ENCODE data around the gene SIVA1. TPM values are rescaled to one million over a fixed set of nuclear protein-coding genes. Genes with fewer than 3 reads are reported as not detected.

The SIVA1 gene
- total RNA-seq, 4 donors from 2014 or later, result 64.6 to 144 (median 115) TPM

DNA sequence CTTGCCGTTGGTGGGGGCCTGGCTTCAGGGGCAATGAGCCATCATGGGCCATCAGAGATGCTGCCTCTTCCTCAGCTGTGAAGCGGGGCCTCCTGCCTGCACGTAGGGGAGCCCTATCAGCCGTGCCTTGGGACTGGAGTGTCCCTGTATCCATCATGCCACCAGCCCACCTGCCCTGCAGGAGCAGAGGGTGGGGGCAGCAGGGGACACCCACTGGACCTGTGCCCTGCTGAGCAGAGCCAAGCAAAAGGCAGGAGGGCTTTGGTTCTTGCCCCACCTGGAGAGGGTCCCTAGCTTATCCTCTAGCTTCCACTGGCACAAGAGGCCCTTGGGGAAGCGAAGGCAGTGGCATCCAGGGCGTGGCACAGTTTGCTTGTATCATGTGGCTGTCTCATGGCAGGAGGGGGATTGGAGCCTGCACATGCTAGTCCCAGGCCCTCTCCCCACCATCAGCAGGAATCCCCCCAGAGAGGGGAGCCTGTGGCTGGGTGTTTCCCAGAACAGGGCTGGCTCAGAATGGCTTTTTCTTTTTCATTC, 18.8 kb upstream of the SIVA1 start:
- DNase-seq, result no peak
- H3K27ac ChIP-seq, result no peak overlapping the region
- TF ChIP-seq, protein P1, sequence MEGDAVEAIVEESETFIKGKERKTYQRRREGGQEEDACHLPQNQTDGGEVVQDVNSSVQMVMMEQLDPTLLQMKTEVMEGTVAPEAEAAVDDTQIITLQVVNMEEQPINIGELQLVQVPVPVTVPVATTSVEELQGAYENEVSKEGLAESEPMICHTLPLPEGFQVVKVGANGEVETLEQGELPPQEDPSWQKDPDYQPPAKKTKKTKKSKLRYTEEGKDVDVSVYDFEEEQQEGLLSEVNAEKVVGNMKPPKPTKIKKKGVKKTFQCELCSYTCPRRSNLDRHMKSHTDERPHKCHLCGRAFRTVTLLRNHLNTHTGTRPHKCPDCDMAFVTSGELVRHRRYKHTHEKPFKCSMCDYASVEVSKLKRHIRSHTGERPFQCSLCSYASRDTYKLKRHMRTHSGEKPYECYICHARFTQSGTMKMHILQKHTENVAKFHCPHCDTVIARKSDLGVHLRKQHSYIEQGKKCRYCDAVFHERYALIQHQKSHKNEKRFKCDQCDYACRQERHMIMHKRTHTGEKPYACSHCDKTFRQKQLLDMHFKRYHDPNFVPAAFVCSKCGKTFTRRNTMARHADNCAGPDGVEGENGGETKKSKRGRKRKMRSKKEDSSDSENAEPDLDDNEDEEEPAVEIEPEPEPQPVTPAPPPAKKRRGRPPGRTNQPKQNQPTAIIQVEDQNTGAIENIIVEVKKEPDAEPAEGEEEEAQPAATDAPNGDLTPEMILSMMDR (IDR thresholded peaks at IDR 0.05), result no peak
- no peak for TF ChIP-seq POLR2A (IDR thresholded peaks at IDR 0.05)

DNA sequence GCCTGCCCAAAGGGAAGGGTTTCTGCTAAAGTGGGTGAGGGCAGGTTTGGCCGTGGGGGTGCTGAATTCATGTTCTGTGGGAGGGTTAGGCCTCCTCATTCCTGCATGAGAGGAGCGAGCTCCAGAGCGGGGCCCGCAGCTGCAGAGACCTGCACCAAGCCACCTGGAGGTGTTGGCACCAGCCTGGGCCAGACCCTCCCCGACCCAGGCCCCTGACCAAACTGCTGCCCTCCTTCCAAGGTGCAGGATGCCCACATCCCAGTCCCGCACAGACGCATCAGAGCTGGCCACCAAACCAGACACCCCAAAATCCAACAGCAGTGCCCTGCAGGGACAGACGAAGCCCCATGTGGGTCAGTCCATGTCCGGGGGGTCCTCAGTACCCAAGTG, 18.4 kb upstream of the SIVA1 start:
- H3K27ac ChIP-seq, result no peak overlapping the region
- H3K9me3 ChIP-seq, result no peaks in the 10 kb centered on the region

More for the DNA sequence above, 18.8 kb upstream of the SIVA1 start:
- H3K27me3 ChIP-seq, result no peaks in the 10 kb centered on the region
- H3K36me3 ChIP-seq, result no peaks in the 10 kb centered on the region
- peaks cover 0 to 33% (median 5%) of the 10 kb centered on the region in 4 donors for H3K4me1 ChIP-seq
- H3K9me3 ChIP-seq, result no peaks in the 10 kb centered on the region
- H3K4me3 ChIP-seq, result no peak overlapping the region

DNA sequence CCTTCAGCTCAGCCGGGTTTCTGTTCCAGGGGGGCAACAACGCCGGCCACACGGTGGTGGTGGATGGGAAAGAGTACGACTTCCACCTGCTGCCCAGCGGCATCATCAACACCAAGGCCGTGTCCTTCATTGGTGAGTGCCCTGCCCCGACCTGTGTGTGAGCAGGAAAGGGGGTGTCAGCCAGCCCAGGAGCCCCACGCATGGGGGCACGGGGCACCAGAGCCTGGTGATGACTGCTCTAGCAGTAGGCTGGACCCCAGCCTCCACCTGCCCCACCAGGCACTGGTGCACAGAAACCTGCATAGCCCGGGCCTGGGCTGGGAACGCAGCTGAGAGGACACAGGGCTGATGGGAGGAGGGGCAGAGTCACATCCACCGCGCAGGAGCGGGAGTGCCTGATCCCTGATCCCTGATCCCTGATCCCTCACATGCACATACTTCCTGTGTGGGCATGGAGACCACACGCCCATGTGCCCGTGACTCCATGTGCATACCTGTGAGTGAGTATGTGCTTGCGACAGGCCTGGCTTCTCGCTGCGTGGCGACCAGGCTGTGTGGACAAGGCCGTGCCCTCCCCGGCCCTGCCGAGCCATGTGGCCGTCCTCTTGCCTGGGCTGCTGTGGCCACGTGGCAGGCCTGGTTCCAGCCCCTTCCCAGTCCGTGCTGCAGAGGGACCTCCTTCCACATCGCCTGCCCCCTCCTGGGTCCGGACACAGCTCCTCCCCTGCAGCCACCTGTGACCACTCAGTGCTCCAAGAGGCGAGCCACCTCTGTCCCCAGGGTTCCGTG, 17.8 kb upstream of the SIVA1 start:
- peak overlapping the region in 2 of 4 donors; percentile 50 to 79 for H3K27ac ChIP-seq
- no peak for TF ChIP-seq POLR2A (IDR thresholded peaks at IDR 0.05)
- TF ChIP-seq, protein P1 (IDR thresholded peaks at IDR 0.05), result no peak
- no peak overlapping the region for H3K4me3 ChIP-seq
- H3K36me3 ChIP-seq, result peaks cover 0 to 2% (median 0%) of the 10 kb centered on the region in 3 donors
- H3K27me3 ChIP-seq, result no peaks in the 10 kb centered on the region
- peaks cover 0 to 33% (median 5%) of the 10 kb centered on the region in 4 donors for H3K4me1 ChIP-seq
- H3K9me3 ChIP-seq, result no peaks in the 10 kb centered on the region
- no peak for DNase-seq

More for the DNA sequence above, 18.4 kb upstream of the SIVA1 start:
- Histone ChIP-seq H3K36me3 (no peaks in the 10 kb centered on the region), H3K27me3 (no peaks in the 10 kb centered on the region), H3K4me1 (peaks cover 0 to 33% (median 5%) of the 10 kb centered on the region in 4 donors), H3K4me3 (no peak overlapping the region)
- DNase-seq, result no peak
- TF ChIP-seq, protein P1 (IDR thresholded peaks at IDR 0.05), result no peak
- TF ChIP-seq POLR2A (IDR thresholded peaks at IDR 0.05), result no peak

DNA sequence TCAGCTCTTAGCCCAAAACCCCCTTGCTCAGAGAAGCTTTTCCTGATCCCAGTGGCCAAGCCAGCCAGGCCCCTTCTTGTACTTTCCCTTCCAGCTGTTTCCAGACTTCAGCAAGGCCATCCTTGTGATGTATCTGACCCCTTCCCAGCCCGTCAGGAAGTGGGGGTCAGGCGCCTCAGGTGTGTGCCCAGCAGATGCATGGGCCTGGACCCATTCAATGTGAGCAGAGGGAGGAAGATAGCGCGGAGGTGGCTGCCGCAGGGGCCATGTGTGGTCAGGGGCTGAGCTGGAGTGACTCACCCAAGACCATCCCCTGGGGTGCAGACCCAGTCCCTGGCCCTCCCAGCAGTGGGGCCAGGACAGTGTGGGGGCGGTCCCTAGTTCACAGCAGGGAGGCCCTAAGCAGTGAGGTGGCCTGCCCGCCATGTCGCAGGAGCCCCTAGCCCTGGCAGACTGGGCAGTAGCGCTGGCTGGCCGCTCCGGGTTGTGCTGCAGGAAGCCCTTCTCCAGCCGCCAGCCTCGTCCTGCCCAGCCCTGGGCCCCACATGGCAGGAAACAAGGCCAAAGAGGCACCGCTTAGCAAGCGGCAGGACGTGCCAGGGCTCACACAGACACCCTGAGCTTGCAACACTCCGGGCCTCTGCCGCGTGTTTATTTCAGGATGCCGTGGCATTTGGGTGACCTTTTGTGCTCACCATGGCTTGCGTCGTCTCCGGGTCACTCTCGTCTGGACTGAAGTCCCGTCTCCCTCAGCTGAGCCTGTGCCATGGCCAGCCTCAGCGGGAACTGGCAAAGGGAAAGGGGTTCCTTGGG, 16.9 kb upstream of the SIVA1 start:
- Histone ChIP-seq H3K4me1 (peaks cover 0 to 33% (median 5%) of the 10 kb centered on the region in 4 donors), H3K9me3 (no peaks in the 10 kb centered on the region), H3K36me3 (peaks cover 0 to 3% (median 0%) of the 10 kb centered on the region in 3 donors), H3K4me3 (no peak overlapping the region), H3K27ac (peak overlapping the region; percentile 22 to 79 (median 55)), H3K27me3 (no peaks in the 10 kb centered on the region)
- peak in 2 of 3 donors; percentile 25 to 73 for DNase-seq
- TF ChIP-seq, protein P1 (IDR thresholded peaks at IDR 0.05), result no peak
- TF ChIP-seq POLR2A (IDR thresholded peaks at IDR 0.05), result no peak

DNA sequence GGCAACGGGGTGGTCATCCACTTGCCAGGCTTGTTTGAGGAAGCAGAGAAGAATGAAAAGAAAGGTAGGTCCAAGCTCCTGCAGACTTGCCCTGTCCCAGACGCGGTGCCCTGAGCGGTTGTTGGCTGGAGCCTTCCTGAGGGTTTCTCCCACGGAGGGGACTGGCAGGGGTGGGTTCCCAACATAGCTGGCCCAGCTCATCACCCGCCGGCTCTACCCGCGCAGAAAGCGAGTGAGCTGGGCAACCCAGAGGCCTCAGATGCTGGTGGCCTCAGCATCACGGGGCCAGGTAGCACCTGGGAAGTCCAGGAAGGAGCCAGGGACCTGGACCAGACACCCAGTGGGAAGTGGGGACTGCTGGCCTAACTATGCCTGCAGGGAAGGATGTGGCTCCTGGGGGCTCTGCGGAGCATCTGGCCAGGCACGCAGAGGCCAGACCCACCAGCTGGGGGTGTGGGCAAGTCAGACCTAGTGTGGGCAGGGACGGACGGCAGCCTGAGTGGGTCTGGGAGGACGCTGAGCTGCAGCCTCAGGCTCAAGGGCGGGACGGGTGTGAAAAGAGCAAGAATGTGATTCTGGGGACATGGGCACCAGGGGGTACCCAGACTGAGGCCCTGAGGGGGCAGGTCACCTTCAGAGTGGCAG, 14.4 kb upstream of the SIVA1 start:
- Histone ChIP-seq H3K27ac (no peak overlapping the region), H3K4me3 (no peak overlapping the region), H3K36me3 (peaks cover 0 to 3% (median 0%) of the 10 kb centered on the region in 3 donors), H3K4me1 (peaks cover 0 to 22% (median 0%) of the 10 kb centered on the region in 4 donors), H3K9me3 (no peaks in the 10 kb centered on the region), H3K27me3 (no peaks in the 10 kb centered on the region)
- no peak for DNase-seq
- TF ChIP-seq POLR2A (IDR thresholded peaks at IDR 0.05), result no peak
- TF ChIP-seq, protein P1 (IDR thresholded peaks at IDR 0.05), result no peak
